ENCODE measurements around the gene SYNGR3. TPM values are rescaled to one million over a fixed set of nuclear protein-coding genes. Genes with fewer than 3 reads are reported as not detected.
A peak's percentile ranks its signal among the peaks of the same experiment; 100 is the strongest.

SYNGR3 gene, protein sequence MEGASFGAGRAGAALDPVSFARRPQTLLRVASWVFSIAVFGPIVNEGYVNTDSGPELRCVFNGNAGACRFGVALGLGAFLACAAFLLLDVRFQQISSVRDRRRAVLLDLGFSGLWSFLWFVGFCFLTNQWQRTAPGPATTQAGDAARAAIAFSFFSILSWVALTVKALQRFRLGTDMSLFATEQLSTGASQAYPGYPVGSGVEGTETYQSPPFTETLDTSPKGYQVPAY
- 0.57 and 0.91 TPM in 2 replicates for total RNA-seq
- long read RNA-seq: 0 reads

DNA sequence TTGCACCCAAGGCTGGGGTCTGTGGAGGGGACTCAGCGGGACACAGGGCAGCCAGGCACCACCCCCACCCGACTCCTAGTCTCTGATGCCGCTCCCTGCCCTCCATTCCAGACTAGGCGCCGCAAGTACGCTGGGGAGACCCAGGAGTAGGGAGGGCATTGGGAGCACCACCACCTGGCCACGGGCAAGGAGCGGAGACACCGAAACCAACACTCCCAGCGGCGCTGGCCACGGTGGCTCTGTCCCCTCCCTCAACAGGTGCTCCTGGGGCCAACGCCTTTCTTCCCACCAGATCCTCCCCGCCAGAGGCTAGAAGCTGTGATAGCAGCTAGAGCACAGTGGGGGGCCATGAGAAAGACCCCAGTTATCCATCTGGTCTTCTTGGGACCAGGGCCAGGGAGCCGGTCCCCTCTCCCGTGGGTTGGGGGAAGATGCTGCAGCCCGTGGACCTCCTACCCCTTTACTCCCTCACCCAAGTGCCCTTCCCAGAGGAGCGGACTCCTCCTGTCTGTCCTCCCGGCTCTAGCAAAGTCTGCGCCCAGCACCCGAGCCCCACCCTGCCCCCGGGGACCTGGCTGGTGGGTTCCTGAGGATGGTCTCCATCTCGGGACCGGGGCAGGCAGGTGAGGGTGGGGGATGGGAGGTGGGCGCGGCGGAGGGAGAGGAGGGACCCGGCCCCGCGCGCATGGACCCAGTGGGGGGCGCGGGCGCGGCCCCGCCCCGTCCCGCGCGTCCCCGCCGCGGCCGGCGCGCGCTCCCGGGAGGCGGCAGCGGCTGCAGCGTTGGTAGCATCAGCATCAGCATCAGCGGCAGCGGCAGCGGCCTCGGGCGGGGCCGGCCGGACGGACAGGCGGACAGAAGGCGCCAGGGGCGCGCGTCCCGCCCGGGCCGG is at the start of gene SYNGR3:
TSS of gene SYNGR3 (plus strand) at position 762 of the 892 bp plus-strand sequence. CDS start 133 bp downstream, outside the sequence.
- no peaks in the 10 kb centered on the region for H3K9me3 Mint-ChIP-seq (ENCODE audit: unreplicated experiment)
- H3K36me3 Mint-ChIP-seq (ENCODE audit: unreplicated experiment): peaks cover 9% of the 10 kb centered on the region
- no peak for DNase-seq (ENCODE audit: extremely low spot score, unreplicated experiment)
- H3K4me3 Mint-ChIP-seq (ENCODE audit: unreplicated experiment): peak within 1 kb of the TSS; percentile 14
- TF ChIP-seq, protein P1, sequence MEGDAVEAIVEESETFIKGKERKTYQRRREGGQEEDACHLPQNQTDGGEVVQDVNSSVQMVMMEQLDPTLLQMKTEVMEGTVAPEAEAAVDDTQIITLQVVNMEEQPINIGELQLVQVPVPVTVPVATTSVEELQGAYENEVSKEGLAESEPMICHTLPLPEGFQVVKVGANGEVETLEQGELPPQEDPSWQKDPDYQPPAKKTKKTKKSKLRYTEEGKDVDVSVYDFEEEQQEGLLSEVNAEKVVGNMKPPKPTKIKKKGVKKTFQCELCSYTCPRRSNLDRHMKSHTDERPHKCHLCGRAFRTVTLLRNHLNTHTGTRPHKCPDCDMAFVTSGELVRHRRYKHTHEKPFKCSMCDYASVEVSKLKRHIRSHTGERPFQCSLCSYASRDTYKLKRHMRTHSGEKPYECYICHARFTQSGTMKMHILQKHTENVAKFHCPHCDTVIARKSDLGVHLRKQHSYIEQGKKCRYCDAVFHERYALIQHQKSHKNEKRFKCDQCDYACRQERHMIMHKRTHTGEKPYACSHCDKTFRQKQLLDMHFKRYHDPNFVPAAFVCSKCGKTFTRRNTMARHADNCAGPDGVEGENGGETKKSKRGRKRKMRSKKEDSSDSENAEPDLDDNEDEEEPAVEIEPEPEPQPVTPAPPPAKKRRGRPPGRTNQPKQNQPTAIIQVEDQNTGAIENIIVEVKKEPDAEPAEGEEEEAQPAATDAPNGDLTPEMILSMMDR (IDR thresholded peaks at IDR 0.05): no peak
- no peak within 1 kb of the TSS for H3K27ac Mint-ChIP-seq (ENCODE audit: unreplicated experiment)
- H3K27me3 Mint-ChIP-seq (ENCODE audit: unreplicated experiment): peaks cover 10% of the 10 kb centered on the region
- peaks cover 15% of the 10 kb centered on the region for H3K4me1 Mint-ChIP-seq (ENCODE audit: unreplicated experiment)

DNA sequence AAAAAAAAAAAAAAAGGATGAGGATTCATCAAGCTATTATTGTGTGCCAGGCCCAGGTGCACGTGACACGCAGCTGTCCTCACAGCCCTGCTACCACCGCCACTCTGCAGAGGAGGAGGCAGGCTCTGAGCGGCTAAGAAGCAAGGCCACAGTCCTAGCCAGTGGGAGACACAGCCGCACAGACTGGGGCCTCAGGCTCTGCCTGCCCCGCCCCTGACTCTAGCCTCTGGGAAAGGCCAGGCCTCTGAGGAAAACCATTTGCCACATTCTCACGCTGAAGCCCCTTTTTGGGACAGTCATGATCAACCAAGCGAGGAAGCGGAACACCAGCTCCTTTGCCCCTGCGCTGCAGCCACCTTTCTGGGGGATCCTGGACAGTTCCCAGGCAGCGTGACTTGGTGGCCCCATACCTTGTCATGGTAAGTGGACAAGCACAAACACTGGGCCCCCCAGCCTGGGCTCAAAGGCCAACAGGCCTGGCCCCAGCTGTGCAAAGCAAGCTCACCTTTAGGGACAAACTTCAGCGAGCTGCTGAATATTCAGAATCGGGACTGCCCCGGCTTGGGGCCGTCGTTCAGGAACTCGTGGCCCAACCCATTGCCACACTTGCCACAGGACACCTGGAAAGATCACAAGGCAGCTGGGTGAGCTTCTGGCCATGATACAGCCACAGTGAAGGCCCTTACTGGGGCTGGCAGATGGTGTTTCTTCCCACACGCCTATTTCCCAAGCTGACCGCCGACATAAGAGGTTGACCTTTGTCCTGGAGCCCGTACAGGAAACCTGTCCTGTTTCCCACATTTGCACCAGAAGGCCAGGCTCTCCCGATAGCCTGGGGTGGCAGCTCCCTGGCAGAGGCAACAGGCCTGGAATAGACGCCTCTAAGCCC is 49.3 kb upstream of the SYNGR3 start:
- no peak overlapping the region for H3K27ac Mint-ChIP-seq (ENCODE audit: unreplicated experiment)
- H3K4me1 Mint-ChIP-seq (ENCODE audit: unreplicated experiment): peaks cover 19% of the 10 kb centered on the region
- no peaks in the 10 kb centered on the region for H3K9me3 Mint-ChIP-seq (ENCODE audit: unreplicated experiment)
- TF ChIP-seq, protein P1 (IDR thresholded peaks at IDR 0.05): no peak
- H3K36me3 Mint-ChIP-seq (ENCODE audit: unreplicated experiment): peaks cover 6% of the 10 kb centered on the region
- no peak overlapping the region for H3K4me3 Mint-ChIP-seq (ENCODE audit: unreplicated experiment)
- DNase-seq (ENCODE audit: extremely low spot score, unreplicated experiment): no peak
- H3K27me3 Mint-ChIP-seq (ENCODE audit: unreplicated experiment): no peaks in the 10 kb centered on the region

DNA sequence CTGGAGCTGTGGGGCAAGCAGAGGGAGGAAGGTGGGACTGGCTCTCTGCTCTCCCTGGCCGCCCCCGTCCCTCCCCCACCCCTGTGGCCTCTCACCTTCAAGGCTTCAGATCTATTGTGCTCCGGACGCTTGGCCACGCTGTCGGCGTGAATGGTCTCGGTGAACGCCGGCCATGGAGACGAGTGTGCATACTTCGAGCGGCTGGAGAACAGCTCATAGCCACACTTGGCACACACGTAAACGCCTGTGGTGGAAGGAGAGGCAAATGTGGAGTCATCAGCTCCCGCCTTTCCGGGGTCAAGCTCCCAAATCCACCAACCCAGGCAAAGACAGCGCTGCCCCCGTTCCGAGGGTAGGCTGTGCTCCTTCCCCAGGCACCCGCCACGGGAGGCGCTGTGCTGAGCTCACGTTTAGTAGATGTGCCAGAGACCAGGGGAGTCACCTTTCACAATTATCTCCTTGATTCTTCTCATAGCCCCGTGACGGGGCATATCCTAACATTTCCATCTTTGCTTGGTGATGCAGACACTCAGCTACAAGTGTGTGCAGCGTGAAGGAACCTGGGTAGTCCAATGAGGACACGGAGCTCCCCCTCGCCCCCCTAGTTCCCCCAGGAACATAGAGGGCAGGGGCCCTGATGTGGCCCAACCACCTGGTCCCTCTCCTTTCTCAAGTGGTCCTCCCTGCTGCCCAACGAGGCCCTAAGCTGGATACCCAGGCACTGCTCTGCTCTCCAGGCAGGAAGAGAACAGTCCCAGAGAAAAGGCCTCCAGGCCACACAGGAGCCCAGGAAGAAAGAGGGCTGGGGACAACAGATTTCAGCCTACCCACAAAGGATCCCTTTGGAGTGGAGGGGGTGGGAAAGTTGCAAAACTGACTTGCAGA is 48.4 kb upstream of the SYNGR3 start:
- Mint-ChIP-seq H3K4me1 (ENCODE audit: unreplicated experiment) (peaks cover 19% of the 10 kb centered on the region), H3K27me3 (ENCODE audit: unreplicated experiment) (no peaks in the 10 kb centered on the region), H3K36me3 (ENCODE audit: unreplicated experiment) (peaks cover 6% of the 10 kb centered on the region), H3K9me3 (ENCODE audit: unreplicated experiment) (no peaks in the 10 kb centered on the region), H3K4me3 (ENCODE audit: unreplicated experiment) (peak overlapping the region; percentile 85), H3K27ac (ENCODE audit: unreplicated experiment) (peak overlapping the region; percentile 47)
- TF ChIP-seq, protein P1 (IDR thresholded peaks at IDR 0.05): no peak
- no peak for DNase-seq (ENCODE audit: extremely low spot score, unreplicated experiment)

DNA sequence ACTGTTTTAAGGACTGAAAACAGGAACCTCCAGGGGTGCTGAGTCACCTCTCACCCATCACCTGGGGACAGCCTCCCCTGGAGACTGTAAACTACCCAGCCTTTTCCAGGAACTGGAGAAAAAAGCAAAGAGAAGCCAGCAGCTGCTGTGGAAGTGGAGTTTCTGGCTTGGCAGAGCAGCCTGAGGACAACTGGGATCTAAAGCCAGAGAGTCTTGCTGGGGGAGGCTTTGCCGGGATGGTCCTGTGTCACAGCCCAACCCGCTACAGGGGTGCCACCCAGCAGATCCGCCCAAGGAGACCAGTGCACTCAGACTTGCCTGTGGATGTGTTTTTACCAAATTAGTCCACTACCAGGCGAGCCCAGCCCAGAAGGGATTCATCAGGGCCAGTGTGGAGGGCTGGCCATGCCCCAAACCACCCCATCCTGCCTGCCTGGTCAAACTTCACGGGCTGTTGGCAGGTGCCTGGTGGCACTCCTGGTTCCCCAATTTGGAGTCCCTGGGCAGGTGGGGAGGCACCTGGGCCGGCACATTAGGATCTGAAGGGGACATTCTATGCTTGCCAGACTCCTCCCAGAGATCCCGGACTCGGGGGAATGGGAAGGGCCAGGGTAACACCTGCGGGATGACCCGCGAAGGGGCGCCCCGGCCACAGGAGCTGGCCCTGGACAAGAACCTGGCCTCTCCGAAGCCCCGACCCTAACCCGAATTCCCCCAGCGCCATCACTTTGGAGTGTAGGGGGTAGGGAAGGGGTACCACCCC is 47.5 kb upstream of the SYNGR3 start:
- H3K4me1 Mint-ChIP-seq (ENCODE audit: unreplicated experiment): peaks cover 19% of the 10 kb centered on the region
- no peaks in the 10 kb centered on the region for H3K27me3 Mint-ChIP-seq (ENCODE audit: unreplicated experiment)
- no peaks in the 10 kb centered on the region for H3K9me3 Mint-ChIP-seq (ENCODE audit: unreplicated experiment)
- TF ChIP-seq, protein P1 (IDR thresholded peaks at IDR 0.05): no peak
- DNase-seq (ENCODE audit: extremely low spot score, unreplicated experiment): no peak
- H3K4me3 Mint-ChIP-seq (ENCODE audit: unreplicated experiment): peak overlapping the region; percentile 85
- peak overlapping the region; percentile 47 for H3K27ac Mint-ChIP-seq (ENCODE audit: unreplicated experiment)
- peaks cover 3% of the 10 kb centered on the region for H3K36me3 Mint-ChIP-seq (ENCODE audit: unreplicated experiment)

All from osteocyte (in vitro differentiated cells).